C4-2B (cell line): Measurements from ENCODE around the gene NUP155.
A peak's percentile ranks its signal among the peaks of the same experiment; 100 is the strongest.

Experiments
- H3K27ac ChIP-seq: fragments of 450-650 bp; 2 replicates; pipeline ENCODE4 v1.5.1; 2017
- CTCF ChIP-seq: fragments of 450-650 bp; conservative IDR thresholded peaks from 2 replicates; pipeline ENCODE4 v1.5.1; 2017; ENCODE audit warnings: mild to moderate bottlenecking
- ZFX ChIP-seq: fragments of 450-650 bp; IDR thresholded peaks from 2 replicates; pipeline ENCODE4 v1.6.1; 2017

NUP155 gene

GRCh38 chr5:37255774-37256358, 115.0 kb downstream of the NUP155 start:
- H3K27ac ChIP-seq = no peak overlapping the region
- no peak for TF ChIP-seq ZFX
- TF ChIP-seq CTCF = no peak

GRCh38 chr5:37254581-37254980, 116.3 kb downstream of the NUP155 start:
- no peak for TF ChIP-seq CTCF
- no peak for TF ChIP-seq ZFX
- H3K27ac ChIP-seq = no peak overlapping the region; the same call in 1 of the 2 replicates

- no peak overlapping the region for H3K27ac ChIP-seq
- TF ChIP-seq CTCF (no peak), ZFX (no peak)
Observed at GRCh38 chr5:37251665-37252064, 119.2 kb downstream of the NUP155 start.

- H3K27ac ChIP-seq = peak overlapping the region; percentile 73; the same call in 1 of the 2 replicates
- no peak for TF ChIP-seq ZFX
- TF ChIP-seq CTCF = no peak
Observed at GRCh38 chr5:37249815-37250164, 121.1 kb downstream of the NUP155 start.

- peak within 1 kb of the TSS; percentile 73 for H3K27ac ChIP-seq
- TF ChIP-seq CTCF (no peak; the same call in 1 of the 2 replicates), ZFX (peak; percentile 96)
Observed at GRCh38 chr5:37248970-37249814, 121.7 kb downstream of the NUP155 start, which contains the start of gene CPLANE1. Gene CPLANE1 (minus strand): TSS chr5:37249376. CDS start chr5:37247698, 1,678 bp downstream.

GRCh38 chr5:37248421-37248969, 122.4 kb downstream of the NUP155 start:
- peak overlapping the region; percentile 73 for H3K27ac ChIP-seq
- TF ChIP-seq ZFX = no peak
- no peak for TF ChIP-seq CTCF

- TF ChIP-seq CTCF = no peak
- TF ChIP-seq ZFX = no peak
- no peak overlapping the region for H3K27ac ChIP-seq
Observed at GRCh38 chr5:37247496-37247895, 123.4 kb downstream of the NUP155 start.
